Activated naive CD4-positive, alpha-beta T cell (primary cell): Measurements from ENCODE around the gene MGRN1.

Experiments used
- DNase-seq, 4 experiments: peaks; one replicate each; lab custom pipeline; 2025; lab: John Stamatoyannopoulos, UW

The MGRN1 gene

DNA sequence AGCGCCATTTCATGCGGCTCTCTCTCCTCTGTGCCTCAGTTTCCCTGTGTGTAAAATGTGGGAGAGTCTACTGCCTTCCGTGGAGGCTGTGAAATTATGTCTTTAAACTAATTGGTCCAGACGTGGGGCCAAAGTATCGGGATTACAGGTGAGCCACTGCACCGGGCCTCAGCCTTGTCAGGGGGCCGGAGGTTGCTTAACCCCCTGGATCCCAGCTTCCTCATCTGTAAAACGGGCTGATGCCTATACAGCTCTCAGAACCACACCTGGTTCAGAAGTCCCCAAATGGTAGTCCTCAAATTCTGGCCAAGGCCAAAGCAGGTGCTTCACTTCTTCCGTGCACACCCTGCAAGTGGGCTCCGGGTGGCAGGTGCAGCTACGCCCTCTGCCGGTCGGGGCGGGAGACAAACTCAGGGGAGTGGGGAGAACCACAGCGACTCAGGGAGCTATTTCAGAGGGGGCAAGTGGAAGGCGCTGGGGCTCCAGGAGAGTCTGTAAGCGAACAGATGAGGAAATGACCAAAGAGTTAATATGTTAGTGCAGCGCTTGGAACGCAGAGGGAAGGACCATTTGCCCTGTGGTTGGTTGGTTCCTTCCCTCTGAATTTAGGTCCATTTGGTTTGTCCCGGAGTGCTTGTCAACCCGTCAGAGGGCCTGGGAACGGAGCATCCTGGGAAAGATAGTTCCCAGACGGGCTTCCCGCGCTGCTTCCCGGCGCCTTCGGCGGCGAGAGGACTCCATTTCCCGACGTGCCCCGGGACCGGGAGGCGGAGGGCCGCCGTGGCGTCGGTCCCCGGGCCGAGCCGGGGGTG lies at the start of gene MGRN1:
Gene MGRN1 (plus strand): TSS at position 812 of the 812 bp plus-strand sequence. CDS start 135 bp downstream, outside the sequence.
- DNase-seq, result peak; percentile 72 to 83 (median 80)

DNA sequence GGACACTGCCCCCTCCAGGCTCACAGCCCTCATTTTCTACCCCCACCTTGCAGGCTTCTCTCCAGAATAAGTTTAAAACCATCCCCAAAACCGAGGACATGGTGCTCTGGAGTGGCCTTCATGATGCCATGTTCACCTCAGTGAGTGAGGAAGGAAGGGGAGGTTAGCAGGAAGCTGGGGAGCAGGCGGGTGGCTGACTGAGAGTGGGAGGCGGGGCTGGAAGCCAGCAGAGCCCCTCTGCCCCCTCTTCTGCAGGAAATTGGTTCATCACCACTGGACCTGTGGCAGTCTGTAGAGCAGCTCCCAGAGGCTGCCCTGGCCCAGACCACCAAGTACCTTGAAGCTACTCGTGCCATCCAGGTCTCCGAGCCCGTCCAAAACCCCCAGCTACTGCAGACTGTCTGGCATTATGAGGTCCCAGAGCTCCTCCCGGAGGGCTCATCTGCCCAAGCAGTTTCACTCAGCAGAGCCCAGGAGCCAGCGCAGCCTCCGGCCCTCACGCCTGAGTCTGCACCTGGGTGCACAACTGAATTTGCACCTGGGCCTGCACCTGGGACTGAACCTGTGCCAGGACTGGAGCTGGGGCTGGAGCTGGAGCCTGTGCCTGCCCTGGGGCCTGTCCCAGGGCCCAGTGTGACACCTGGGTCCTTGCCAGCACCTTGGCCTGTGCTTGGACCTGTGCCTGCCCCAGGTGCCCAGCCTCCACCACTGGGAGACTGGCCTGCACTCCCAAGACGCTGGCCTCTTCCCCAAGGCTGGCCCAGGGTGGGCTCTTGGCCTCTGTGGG lies 49.5 kb upstream of the MGRN1 start:
- no peak for DNase-seq

DNA sequence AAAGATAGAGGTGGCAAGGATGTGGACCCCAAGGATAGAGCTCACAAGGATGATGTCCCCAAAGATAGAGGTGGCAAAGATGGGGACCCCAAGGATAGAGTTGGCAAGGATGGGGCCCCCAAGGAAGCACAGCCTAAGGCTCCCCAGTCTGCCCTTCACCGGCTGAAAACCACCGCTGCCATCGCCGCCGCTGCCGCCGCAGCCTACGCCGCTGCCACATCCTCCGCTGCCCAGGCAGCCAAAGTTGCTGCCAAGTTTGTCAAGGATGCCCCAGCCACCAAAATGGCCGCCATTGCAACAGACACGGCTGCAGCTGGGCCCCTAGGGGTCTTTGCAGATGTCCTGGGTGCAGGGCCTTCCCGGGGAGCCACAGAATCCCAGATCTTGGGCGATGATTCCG lies 48.6 kb upstream of the MGRN1 start:
- no peak for DNase-seq

DNA sequence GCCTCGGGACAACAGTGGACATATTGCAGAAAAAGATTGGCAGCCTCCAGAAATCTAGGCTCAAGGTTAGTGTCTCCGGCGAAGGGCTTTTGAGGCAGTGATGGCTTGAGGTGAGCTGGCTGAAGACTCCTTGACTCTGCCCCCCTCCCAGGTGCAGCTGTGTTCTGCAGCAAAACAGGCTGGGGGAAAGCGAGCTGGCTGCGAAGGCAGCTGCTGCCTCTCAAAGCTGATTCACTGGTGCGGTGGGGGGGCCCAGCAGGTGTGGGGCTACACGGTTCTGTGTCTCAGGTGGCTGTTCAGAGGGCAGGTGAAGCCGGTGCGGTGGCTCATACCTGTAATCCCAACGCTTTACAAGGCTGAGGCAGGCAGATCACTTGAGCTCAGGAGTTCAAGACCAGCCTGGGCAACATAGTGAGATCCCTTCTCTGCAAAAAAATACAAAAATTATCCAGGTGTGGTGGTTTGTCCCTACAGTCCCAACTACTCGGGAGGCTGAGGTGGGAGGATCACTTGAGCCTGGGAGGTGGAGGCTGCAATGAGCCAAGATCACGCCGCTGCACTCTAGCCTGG lies 45.6 kb upstream of the MGRN1 start:
- DNase-seq, result no peak

DNA sequence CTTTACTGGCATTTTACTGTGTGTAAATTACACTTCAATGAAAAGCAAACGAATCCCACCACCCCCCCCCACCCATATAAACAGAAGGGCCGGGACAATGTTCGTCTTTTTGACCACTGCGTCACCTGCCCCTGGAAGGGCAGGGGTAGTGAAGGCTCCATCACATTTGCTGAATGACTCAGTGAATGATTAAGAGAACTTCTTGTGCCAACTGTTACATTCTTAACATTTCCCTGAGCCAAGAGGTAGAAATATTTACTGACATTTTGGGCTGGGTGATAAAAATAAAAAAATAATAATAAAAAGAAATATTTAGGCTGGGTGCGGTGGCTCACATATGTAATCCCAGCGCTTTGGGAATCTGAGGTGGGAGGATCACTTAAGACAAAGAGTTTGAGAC lies 44.4 kb upstream of the MGRN1 start:
- DNase-seq, result no peak

DNA sequence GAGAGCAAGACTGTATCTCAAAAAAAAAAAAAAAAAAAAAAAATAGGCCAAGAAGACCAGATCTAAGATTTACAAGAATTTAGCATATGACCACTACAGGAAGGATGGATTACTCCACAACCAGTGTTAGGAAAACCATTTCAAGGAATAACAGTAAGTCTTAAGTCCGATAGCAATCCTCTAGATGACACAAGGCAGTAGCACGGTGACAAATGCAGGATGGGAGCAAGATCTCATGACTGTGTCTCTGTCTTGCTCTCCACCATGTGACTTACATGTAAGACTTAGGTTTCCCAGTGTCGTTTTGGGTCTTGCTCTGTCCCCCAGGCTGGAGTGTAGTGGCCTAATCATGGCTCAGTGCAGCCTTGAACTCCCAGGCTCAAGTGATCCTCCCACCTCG lies 40.7 kb upstream of the MGRN1 start:
- no peak for DNase-seq

DNA sequence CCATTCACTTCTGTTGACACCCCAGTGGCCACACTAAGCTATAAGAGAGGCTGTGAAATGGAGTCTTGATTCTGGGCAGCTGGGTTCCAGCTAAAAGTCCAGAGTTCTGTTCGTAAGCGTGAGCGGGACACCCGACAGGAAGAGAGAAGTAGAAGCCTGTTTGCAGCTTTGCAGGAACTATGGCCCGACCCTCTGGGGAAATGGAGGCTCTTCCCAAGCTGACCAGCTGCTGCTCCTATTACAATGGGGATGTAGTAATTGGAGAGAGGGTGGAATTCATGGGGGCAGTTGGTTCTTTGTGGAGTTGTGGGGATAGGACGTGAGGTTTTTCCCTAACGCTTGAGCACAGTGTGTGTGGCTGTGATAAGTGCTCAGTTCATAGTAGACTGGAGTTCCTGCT lies 38.3 kb upstream of the MGRN1 start:
- DNase-seq, result no peak

DNA sequence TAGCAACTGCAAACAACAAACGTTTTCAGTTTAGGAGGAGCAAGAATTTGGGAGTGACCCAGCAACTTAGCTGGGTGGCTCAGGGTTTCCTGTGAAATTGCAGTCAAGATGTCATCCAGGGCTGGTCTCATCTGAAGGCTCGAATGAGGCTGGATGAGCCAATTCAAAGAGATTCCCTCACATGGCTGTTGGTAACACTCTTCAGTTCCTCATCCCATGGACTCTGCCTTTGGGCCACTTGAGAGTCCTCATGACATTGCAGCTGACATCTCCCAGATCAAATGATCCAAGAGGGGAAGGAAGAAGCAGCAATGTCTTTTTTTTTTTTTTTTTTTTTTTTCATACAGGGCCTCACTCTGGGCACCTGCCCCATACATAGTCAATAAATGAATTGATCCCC lies 36.2 kb upstream of the MGRN1 start:
- no peak for DNase-seq

DNA sequence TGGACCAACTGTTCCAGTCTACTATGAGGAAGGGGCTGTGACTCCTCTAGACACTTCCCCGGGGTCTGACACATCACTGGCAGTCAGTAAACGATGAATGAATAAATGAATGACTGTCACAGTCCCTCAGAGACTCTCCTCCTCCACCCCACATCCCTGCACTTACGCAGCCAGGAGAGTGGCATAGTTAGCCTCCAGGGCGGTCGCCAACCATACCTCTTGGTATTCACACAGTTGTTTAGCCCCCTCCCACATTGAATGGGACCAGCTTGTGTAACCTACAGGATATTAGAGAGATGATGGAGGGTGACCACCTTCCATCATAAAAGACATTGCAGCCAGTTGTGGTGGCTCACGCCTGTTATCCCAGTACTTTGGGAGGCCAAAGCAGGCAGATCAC lies 35.7 kb upstream of the MGRN1 start:
- no peak for DNase-seq

DNA sequence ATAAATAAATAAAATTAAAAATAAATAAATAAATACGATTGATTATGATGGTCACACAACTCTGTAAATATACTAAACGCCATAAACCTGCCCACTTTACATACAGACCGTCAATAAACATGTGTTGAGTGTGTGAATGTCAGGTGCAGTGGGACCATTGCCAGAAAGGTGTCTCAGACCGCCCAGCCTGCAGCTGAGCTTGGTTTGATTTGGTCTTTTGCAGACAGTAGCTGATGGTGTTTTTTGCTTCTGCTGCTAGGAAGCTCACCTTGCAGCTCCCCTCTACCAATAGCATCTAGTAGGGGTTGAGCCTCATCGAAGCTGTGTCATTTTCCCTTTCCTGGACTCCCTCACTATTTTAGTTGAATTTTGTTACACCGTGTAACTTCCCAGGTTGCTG lies 33.4 kb upstream of the MGRN1 start:
- no peak for DNase-seq

DNA sequence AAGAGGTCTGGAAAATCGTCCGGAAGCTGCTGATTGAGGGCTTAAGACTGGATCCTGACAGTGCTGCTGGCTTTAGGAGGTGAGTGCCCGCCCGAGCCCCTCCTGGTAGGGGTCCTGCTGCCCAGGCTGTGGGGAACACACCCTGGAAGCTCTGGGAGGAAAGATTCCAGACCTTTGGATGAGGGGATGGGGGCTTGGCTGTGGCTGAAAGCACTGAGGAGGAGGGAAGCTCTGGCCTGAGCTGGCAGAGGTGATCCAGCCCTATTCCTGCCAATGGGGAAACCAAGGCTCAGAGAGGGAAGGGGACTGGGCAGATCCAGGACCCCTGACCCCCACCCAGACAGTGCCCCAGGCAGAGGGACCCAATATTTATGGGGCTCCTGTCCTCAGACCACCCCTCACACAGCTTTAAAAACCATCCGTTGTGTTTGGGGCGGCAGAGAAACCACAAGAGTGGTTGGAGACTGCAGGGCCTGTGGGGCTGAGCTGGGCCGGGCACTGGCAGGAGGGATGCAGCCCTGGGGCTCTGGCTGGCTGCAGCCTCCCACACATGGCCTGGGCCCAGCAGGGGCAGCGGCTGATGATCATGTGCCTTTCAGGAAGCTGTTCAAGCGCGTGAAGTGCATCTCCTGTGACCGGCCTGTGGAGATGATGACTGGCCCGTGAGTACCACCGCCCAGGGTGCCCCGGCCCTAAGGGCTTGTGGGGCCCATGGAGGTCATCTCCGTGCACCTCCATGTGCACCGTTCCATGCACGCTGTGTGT lies 32.7 kb upstream of the MGRN1 start:
- no peak for DNase-seq

DNA sequence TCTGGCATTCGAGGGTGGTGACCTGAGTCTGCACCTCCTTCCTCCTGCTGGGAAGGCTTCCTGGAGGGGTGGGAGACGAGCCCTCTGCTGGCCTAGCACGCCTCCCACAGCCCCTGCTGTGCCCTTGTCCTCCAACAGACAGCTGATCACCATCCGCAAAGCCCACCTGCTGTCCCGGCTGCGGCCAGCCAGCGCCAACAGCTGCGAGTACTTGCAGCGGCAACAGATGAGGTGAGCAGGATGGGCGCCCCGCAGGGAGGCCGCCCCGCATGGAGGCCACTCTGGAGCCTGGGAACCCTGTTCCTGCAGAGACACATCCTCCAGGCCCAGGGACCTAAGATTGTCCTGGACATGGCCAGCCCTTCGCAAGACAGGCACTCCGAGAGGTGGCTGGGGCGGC lies 31.5 kb upstream of the MGRN1 start:
- DNase-seq, result no peak

DNA sequence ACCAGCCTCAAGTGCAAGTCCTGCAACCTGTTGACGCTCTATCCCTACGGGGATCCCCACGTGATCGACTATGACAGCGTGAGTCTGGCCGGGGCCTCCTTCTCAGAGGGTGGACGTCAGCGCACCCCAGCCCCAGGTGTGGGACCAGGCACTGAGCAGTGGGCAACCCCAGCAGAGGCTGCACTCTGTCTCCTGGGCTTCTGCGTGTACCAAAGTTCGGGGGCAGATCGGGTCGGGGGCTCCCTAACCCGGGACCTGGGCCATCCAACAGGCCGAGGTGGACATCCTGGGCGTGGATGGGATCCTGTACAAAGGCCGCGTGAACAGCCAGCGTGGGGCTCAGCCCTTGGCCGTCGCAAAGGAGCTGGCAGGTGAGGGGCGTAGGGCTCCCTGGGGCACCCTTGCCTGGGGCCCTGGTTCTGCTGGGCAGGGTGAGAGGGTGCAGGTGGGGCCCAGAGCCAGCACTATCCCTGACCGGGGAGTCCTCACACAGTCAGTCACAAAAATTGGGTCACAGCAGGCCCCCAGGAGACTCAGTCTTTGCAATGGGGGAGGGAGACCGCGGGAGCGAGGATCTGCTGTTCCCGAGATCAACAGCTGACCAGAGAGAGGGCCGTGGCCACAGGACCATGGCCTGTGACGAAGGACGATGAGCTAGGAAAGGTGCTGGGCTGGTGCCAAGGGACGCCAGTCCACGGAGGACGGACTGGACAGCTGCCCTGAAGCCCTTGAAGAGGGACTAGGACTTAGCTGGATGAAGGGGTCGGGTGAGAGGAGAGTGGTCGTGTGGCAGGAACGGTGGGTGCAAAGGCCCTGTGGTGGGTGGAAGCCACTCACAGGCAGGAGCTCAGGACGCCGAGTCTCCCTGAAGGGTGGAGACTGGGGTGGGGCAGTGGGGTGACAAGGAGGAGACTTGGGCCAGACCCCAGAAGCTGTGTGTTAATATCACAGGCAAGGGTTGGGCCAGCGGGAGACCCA lies 29.9 kb upstream of the MGRN1 start:
- no peak for DNase-seq

DNA sequence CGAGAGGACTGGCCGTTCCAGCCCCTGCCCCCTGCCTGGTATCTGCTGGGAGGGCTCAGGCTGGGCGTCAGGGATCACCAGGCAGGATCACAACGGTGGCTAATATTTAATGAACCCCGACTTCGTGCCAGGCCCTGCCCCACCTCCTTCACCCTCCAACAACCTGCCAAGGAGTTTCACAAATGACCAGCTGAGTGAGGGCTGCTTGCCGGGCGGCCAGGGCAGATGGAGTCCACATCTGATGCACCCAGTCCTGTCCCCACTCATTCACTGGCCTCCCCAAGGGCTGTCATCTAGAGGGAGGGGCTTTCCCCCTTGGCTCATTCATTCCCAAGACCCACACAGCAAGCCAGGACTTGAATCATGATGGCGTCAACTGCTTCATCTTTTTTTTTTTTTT lies 27.5 kb upstream of the MGRN1 start:
- DNase-seq, result no peak

DNA sequence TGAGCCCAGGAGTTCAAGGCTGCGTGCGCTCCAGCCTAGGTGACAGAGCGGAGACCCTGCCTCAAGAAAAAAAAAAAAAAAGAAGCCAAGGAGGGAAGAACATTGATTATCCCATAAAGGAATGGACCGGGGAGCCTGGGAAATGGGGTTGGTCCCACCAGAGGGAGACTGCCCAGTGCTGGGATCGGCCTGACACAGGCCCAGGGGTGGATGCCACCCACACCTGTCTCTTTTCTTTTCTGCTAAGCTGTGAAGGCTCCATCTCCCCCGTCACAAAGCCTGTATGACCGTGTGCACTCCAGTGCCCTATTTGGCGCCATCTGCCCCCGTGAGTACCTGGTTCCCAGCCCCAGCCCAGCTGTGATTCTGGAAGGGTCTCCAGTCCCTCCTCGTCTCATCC lies 25.6 kb upstream of the MGRN1 start:
- no peak for DNase-seq

DNA sequence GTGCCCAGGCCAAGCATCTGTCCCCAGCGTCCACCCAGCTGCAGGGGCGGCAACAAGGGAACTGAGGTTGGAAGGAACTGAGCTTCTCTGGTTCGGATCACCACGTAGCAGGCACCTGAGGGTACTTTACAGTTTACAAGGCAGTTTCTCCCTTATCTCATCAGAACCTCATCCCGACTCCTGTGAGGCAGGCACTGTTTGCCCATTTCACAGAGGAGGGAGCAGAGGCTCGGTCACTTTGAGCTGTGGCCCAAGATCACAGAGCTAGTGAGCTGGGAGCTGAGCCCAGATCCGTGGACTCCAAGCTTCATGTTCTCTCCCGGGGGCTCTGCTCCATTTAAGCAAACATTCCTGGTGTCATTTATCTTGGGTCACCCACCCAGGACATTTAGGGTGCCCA lies 25.1 kb upstream of the MGRN1 start:
- DNase-seq, result no peak

DNA sequence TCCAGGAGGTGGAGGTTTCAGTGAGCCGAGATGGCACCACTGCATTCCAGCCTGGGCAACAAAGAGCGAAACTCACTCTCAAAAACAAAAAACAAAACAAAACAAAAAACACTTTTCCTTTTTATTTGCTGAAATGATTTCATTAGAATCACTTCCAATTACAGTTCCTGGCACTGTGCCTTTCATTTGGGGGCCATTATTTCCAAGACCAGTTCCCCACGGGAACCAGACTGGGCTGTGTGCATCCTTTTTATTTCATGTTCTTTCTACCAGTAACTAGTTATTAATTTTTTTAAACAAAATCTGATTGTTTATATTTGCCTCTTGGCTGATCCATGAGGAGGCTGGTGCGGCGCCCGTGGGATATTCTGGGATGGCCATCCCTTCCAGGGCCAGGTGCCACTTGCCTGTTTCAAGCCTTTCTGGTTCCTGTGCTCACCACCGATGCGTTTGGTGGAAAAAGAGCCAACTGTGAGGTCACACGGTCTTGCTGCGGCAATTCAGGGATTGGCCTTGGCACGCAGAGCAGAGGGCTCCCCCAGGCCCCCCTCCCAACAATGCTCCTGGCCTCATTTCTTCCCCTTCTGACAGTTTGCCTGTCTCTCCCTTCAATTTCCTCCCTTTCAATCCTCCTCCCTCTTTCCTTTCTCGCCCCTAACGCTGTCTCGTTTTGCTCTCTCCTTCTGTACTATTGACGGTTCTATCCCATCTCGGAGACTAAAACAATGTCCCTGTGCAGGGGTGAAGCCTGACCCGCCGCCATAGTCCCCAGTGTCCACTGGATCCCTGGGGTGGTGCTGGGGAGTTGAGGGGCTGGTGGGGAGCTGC lies 23.4 kb upstream of the MGRN1 start:
- no peak for DNase-seq

DNA sequence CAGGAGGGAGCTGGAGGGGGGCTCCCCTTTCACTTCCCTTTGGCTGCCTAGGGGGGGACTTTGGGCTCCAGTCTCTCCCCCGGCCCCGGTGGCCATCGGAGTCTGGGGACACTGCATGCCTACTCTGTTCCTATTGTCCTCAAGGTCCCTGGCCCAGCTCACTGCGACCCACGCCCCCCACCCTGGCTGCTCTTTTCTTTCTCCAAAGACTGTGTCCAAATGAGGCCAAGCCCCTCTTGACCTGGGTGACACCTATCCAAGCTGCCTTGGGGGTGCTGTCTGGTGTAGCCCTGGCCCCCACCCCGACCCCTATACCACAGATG lies 22.8 kb upstream of the MGRN1 start:
- no peak for DNase-seq

DNA sequence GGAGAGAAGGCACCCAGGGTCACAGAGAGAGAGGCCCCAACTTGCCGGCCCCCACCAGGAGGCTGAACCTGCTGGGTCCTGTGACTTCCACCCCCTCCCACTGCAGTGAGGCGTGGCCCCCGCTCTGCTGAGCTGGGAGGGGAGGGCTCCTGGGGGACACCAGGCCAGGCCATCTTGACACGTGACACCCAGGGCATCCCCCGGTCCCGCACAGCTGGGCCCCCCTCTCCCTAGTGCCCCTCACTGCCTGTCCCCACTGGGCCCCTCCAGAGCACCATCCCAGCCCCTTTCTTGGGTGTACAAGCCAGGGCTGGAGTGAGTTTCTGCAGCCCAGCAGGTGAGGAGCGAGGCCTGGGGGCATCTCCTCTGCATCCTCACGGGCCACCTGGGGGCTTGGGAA lies 22.3 kb upstream of the MGRN1 start:
- DNase-seq, result no peak

DNA sequence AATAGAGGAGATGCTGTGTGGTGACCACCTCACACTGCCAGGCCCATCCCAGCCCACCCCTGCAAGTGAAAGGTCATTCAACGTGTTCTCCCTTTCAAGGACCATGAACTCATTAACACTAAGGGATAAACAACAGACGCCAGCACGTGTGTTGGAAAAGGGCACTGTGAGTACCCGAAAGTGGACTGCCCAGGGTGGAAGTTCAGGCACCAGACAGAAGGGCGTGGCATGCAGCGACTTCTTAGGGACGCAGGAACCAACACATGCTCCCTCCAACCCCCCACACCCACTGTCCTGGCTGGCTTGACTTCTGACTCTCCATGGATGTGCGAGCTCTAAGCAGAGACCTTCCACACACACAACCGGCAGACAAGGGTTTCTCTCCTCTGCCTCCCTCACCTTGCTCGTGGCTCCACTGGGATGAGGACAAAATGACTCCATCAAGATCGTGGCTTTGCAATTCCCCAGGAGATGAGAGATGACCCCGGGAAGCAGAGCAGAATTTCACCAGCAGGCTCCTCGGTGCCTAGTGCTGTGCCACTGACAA lies 20.9 kb upstream of the MGRN1 start:
- no peak for DNase-seq
